ENCODE measurements around the gene CFAP61. TPM values are rescaled to one million over a fixed set of nuclear protein-coding genes. Genes with fewer than 3 reads are reported as not detected.
"Not testable (repeated sequence)": the region's sequence is repeated elsewhere in the genome, so short reads cannot be mapped to it uniquely, and the experiment has no call there.

The CFAP61 gene
- polyA plus RNA-seq, 4 donors, result 3.2 to 4.4 (median 3.7) TPM

GRCh38 chr20:20227013-20227571, 174.8 kb downstream of the CFAP61 start:
- no peak for DNase-seq (ENCODE audit: low read depth in 4 of 4, low spot score in 2 of 4)

DNA sequence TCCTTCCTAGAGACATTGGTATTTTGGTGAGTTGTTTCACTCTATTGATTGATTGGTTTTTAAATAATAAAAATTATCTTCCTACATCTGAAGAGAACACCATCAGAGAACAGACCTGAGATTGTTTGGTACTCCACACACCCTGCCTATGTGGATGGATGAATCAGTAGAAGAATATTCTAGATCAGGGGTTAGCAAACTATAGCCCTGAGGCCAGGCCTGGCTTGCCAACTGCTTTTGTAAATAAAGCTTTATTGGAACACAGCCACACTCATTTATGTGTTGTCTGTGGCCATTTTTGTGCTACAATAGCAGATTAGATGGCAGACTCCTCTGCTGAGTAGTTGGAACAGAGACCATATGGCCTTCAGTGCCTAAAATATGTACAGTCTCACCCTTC, 176.0 kb downstream of the CFAP61 start:
- no peak for DNase-seq (ENCODE audit: low read depth in 4 of 4, low spot score in 2 of 4)

DNA sequence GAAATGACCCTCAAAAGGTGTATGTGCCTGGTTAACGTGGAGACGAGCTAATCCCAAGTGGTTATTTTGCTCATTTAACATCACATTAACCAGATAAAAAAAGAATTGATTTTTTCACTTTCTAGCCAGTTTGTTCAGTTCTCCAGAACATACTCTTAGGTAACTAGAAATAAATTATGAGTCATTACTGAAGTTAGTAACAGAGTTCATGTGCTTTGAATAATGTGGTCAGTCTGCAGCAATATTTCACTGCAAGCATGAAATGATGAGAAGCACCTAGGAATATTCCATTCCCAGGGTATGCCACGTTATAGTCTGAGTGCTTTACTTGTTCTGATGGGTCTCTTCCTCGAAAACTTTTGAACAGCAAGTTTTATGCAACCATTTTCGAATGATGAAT, 177.3 kb downstream of the CFAP61 start:
- no peak for DNase-seq (ENCODE audit: low read depth in 4 of 4, low spot score in 2 of 4)

DNA sequence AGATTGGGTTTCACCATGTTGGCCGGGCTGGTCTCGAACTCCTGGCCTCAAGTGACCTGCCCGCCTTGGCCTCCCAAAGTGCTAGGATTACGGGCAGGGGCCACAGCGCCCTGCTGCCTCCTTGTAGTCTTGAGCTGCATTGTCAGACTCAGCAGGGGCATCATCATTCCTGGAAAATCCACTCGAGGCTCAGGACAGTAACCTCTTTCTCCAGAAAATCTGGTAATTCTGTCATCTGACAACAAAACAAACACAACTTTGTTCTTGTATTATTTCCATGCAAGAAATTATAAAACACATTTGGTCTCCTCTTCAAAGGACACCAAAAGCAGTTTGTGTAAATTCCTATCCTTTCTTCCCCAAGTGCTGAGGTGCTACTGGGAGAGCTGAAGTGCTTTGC, 178.4 kb downstream of the CFAP61 start:
- no peak for DNase-seq (ENCODE audit: low read depth in 4 of 4, low spot score in 2 of 4)

DNA sequence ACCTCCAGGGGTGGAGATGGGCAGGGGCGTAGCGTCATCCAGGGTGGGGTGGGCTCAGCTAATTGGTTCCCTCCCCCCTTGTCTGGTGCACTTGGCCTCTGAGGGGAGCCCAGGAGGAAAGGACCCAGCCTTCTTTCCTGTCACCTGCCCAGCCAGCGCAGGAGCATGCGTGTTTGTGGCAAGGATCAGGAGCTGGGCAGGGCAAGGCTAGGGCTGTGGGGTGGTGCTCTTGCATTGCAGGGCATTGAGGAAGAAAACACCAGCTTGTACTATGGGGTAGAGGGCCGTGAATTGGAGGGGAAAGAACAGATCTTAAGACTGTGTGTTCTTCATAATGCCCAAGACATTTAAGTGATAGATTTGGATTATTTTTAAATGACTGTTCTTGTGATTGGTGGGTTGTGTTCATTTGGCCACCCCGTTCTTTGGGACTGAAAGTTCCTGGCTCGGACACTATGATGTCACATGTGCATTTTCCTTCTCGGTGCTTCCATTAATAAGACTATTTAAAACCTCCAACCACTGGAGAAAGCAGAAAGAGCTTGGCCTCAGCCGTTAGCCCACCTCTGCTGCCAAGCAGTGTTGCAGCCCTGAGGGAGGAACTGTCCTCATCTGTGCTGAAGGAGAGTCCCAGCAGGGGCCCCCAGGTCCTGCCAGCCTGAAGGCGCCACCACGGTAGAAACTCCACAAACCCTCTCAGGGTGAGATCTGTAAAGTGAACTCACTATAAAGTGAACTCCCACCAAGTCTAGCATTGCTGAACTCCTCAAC, 179.4 kb downstream of the CFAP61 start:
- DNase-seq (ENCODE audit: low read depth in 4 of 4, low spot score in 2 of 4), result no peak

DNA sequence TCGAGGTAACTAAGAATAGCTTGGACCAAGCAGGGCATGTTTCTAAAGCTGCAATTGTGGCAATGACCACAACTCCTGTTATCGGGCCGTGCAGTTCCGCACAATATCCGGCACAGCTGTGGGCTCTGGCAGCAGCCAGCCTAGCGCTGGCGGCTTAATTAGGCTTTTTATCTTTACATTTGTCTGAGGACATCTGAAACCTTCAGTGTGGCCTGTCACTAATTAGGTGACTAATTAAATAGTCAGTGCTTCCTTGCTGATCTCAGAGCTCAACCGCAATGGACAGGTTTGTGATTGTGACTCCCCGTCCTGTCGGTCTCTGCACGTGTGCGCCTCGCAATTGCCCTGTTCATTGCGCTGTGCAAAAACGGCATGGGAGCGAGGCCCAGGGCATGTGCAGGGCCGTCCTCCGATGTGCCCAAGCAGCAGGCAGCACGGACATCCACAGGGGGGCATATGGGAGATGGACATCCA, 180.7 kb downstream of the CFAP61 start:
- no peak for DNase-seq (ENCODE audit: low read depth in 4 of 4, low spot score in 2 of 4)

DNA sequence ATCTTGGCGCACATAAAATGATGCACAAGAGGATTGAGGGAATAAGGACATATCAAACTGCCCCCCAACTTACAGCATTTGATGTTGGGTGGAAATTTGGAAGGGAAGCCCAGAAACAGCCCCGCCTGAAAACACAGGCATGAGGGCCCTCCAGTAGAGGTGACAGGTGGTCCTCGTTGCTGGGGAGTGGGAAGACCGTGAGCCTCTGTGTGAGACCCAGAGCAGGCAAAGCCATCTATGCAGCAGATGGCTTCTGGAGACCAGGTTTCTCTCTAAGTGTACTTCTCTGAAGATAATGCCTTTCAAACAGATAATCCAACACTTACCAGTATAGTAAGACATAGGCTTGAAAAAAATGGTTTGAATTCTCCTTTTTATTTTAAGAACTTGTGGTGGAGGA, 183.3 kb downstream of the CFAP61 start:
- no peak for DNase-seq (ENCODE audit: low read depth in 4 of 4, low spot score in 2 of 4)

- DNase-seq (ENCODE audit: low read depth in 4 of 4, low spot score in 2 of 4), result no peak
These were observed 185.0 kb downstream of the CFAP61 start for GRCh38 chr20:20237093-20237959.

DNA sequence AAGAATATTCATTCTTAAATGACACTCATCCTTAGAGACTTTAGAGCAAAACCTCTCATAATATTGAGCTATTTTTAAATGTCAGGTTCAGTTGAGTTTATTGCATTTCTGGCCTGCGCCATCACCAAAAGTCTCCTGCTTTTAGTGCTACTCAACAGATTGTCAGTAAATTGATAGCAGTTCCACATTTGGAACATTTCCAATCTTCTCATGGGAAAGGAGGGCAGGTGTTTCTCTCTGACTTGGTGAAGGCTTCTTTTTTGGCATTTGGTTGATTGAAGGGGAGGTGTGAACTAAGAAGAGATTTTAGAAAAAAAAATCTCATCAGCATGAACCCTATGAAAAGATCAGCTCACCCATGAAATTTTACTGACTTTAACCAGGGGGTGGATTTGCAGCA, 189.6 kb downstream of the CFAP61 start:
- no peak for DNase-seq (ENCODE audit: low read depth in 4 of 4, low spot score in 2 of 4)

DNA sequence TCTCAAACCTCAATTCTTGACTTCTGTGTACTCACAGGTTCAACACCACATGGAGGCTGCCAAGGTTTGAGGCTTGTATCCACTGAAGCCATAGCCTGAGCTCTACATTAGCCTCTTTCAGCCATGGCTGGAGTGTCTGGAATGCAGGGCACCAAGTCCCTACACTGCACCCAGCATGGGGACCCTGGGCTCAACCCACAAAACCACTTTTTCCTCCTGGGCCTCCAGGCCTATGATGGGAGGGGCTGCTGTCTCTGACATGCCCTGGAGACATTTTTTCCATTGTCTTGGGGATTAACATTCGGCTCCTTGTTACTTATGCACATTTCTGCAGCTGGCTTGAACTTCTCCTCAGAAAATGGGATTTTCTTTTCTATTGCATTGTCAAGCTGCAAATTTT, 192.1 kb downstream of the CFAP61 start:
- DNase-seq (ENCODE audit: low read depth in 4 of 4, low spot score in 2 of 4), result not testable (repeated sequence)

- DNase-seq (ENCODE audit: low read depth in 4 of 4, low spot score in 2 of 4), result no peak
These were observed 194.8 kb downstream of the CFAP61 start for GRCh38 chr20:20246996-20247633.

DNA sequence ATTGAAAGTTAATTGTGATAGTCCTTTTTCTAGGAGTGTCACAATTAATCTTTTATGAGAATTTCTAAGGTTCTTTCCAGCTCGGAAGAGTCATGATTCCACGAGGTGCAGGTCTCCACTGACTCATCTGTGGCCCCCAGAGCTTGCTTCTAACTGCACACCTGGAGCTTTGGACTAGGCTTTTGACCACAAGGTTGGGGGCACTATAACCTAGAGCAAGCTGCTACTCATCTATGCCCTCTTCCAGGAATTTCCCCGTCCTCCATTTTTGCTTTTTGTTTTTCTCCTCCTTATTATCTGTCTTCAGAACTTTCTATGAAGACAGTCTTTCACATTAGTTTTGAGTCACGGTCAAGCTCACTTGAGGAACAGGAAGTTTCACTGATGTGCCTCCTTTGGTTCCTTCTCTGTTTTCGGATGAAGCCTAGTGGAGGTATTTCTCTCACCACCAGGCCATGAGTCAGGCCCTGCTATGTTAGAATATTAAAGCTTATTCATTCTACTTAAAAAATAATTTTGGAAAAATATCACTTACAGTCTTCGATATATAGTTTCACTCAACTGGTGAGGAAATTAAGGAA, 196.4 kb downstream of the CFAP61 start:
- DNase-seq (ENCODE audit: low read depth in 4 of 4, low spot score in 2 of 4), result no peak

DNA sequence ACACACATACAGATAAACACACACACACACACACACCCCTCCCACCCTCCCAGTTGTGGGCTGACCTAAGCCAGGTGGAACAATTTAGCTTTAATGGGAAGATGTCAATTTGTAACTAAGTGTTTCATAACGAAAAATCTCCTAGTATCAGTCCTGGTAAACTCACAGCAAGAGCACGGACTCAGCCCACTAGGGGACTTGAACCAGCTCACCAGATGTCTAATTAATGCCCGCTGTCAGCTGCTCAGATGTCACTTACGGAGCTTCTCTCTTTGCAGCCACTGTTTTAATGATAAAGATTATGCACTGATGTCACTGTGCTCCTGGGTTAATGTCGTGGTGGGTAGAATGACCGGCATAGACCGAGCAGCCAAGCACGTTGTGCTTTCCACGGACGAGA, 199.0 kb downstream of the CFAP61 start:
- no peak for DNase-seq (ENCODE audit: low read depth in 4 of 4, low spot score in 2 of 4)

GRCh38 chr20:20251836-20252235, 199.5 kb downstream of the CFAP61 start:
- DNase-seq (ENCODE audit: low read depth in 4 of 4, low spot score in 2 of 4), result no peak

GRCh38 chr20:20253039-20253743, 200.9 kb downstream of the CFAP61 start:
- no peak for DNase-seq (ENCODE audit: low read depth in 4 of 4, low spot score in 2 of 4)

- no peak for DNase-seq (ENCODE audit: low read depth in 4 of 4, low spot score in 2 of 4)
These were observed 201.5 kb downstream of the CFAP61 start for GRCh38 chr20:20253744-20254330.

DNA sequence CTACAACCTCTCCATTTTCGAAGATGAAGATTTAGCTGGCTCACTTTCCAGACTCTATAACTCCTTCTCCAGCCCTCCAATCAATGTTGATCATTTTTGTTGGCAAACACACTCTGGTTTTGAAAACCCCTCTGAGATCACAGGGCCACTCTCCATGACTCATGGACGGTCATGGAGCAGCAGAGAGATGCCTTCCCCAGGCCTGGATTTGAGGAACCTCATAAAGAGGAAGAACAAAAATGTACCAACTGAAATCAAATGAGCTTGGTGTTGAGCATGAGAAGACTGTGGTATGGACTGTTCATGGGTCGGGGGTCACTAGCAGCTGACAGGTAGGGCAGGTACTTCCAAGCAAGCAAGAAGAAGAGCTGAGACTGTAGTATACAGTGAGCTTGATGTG, 202.8 kb downstream of the CFAP61 start:
- DNase-seq (ENCODE audit: low read depth in 4 of 4, low spot score in 2 of 4), result no peak

DNA sequence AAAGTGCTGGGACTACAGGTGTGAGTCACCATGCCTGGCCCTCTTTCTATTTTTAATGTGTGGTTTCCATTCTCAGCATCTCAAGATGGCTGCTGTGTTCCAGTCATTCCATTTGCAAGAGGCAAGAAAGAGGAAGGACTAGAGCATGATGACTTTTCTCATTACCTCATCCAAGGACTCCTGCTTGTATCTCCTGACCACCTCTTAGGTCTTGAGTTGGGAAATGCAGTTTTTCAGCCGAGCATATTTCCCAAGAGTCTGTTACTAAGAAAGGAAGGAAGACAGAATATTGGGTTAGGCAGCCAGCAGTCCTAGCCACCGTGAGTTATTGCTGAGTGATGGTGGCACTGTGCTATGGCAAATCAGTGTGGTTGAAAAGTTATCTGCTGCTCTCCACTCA, 207.2 kb downstream of the CFAP61 start:
- no peak for DNase-seq (ENCODE audit: low read depth in 4 of 4, low spot score in 2 of 4)

DNA sequence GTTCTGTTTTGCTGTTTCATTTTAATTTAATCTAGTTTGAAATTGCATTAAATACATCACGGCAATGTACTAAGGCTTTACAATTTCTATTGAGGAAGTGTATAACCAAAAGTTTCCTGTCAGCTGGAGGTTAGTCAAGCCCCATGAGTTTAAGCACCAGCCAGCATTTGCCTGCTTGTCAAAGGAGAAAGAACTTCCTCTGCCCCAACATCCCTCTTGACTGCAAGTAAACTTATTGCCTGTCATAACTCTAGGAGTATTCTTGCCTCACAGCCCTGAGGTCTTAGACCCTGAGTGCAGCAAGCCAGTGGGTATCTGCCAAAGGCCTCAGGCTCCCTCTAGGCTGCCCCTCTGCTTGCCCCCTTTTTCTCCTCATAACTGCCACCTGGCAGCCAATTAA, 208.8 kb downstream of the CFAP61 start:
- no peak for DNase-seq (ENCODE audit: low read depth in 4 of 4, low spot score in 2 of 4)

GRCh38 chr20:20265210-20265609, 212.9 kb downstream of the CFAP61 start:
- no peak for DNase-seq (ENCODE audit: low read depth in 4 of 4, low spot score in 2 of 4)

Measured in left renal cortex interstitium (tissue), 4 donors.